GM21717 (cell line): ENCODE results near the gene CDH23.

ENCODE experiments used
- ATAC-seq: cut with Tn5 transposase; IDR thresholded peaks from one replicate; pipeline ENCODE4 v1.9.1; 2021; ENCODE audit warnings: mild to moderate bottlenecking, moderate library complexity; ENCODE audit not compliant: unreplicated experiment

The CDH23 gene

GRCh38 chr10:71817831-71818655 is 421.3 kb downstream of the CDH23 start:
- no peak for ATAC-seq

DNA sequence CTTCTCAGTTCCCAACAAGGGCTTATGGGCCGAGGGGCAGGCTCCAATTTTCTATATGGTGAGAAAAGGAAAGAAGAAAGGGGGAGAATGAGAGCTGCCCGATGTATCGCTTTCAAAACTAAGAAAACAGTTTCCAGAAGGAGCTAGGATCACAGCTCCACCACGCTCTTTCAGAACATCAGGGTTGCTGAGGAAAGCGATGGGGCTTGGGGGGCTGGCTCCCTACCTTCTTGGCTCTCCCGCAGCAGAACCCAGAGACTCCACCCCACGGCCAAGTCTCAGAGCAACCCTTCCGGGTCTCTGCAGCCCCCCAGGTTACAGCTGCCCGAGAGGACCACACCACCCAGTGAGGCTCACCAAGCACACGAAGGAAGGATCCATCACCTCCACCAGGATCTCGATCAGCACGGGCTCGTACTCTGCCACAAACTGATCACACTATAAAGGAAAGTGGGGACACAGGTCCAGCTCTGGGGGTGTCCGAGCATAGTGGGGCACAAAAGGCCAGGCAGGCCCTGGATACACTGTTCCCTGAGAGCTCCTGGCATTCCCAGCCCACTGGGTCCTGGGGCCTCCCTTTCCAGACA is 422.0 kb downstream of the CDH23 start:
- no peak for ATAC-seq

DNA sequence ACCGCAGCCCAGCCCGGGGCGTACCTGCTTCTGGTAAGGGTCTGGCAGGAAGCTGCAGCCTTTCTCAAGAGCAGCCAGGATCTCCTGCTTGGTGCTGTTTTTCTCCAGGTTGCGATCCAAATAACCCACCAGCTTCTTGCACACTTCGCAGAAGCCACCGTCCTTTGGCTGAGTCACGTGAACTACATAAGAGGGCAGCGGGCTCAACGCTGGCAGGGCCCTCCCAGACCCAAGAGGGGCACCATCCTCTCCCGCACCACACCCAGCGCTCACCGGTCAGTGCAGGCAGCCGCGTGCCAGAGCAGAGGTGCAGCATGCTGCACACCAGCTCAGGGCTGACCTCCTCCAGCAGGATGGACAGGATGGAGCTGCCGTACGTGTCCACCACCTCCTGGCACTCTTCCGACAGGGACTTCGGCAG is 422.7 kb downstream of the CDH23 start:
- no peak for ATAC-seq

- ATAC-seq: no peak
Observed at GRCh38 chr10:71819985-71820384, 423.3 kb downstream of the CDH23 start.

GRCh38 chr10:71820966-71821365 is 424.2 kb downstream of the CDH23 start:
- no peak for ATAC-seq

- ATAC-seq: no peak
Observed at GRCh38 chr10:71821909-71822763, 425.4 kb downstream of the CDH23 start.

DNA sequence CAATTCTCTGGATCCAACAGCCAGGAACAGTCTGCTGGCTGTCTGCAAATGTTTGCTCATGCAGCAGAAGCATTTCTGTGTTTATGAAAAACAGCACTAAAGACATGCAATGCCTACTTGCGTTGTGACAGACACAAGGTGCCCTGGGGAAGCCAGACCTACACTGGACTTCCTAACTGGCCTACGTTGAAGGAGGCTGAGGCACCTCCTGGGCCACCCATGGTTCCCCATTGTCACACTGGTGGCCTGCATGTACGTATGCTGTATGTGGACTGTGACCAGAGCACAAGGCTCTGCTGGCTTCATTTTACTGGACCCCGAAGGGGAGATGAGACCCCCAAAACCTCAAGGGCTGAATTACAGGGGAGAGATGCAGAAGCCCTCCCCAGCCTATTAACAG is 426.6 kb downstream of the CDH23 start:
- no peak for ATAC-seq

DNA sequence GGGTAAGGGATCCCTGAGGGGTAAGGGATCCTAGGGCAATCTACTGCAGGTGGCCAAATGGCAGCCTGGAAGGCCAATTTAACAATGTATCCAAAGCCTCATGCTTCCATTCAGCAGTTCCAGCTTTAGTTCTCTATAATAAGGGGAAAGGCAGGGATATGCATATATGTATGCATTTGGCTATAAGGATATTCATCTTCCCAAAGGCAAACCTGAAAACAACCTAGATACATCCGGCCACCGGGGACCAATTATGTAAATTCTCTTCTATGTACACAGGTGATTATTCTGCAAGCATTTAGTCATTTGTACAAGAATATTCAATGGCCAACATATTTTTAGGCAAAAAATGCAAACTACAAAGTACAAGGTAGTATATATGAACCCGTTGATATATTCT is 427.6 kb downstream of the CDH23 start:
- ATAC-seq: no peak

DNA sequence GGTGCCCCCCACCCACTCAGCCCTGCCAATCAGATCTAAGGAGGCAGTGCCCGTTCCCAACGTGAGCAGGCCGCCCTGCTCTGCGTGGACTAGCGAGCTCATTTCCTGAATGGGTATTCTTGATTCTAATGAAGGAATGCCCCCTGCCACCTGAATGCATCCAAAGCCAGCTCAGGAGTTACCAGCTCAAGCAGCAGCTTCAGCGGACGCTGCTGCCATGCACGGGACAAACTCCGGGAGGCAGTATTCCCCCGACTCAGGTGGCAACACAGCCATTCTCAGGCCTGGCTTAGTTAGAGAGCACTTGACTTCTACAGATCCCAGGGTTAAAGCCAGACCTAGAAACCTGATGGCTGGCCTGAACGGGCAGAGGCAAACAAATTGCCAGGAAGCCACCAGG is 428.5 kb downstream of the CDH23 start:
- ATAC-seq: no peak

DNA sequence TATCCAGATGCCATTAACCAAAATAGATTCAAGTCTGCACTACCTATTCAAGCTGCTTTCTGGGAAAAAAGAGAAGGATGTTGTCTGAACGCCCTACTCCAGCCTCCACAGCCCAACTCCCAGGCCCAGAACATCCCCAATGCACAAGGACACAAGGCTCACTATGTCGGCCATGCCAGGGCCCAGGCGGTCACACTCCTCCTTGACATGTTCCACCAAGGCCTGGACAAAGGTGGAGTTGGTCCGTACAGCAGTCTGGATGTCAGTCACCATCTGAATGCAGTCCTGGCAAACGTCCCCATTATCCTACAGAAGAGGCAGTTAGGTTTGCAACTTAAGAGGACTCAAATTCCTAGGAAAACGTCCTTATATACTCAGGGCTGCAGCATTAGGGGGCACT is 431.1 kb downstream of the CDH23 start:
- ATAC-seq: no peak

- ATAC-seq: no peak
Observed at GRCh38 chr10:71828702-71829101, 432.0 kb downstream of the CDH23 start.

DNA sequence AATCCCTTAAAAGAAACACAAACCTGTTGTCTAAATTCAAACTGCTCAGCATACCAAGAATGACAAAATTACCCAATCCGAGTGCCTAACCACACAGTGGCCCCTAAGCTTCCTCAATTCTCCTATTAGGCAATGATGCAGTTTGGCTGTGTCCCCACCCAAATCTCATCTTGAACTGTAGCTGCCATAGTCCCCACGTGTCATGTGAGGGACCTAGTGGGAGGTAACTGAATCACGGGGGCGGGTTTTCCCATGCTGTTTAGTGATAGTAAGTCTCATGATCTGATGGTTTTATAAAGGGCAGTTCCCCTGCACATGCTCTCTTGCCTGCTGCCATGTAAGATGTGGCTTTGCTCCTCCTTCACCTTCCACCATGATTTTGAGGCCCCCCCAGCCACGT is 432.5 kb downstream of the CDH23 start:
- ATAC-seq: no peak

DNA sequence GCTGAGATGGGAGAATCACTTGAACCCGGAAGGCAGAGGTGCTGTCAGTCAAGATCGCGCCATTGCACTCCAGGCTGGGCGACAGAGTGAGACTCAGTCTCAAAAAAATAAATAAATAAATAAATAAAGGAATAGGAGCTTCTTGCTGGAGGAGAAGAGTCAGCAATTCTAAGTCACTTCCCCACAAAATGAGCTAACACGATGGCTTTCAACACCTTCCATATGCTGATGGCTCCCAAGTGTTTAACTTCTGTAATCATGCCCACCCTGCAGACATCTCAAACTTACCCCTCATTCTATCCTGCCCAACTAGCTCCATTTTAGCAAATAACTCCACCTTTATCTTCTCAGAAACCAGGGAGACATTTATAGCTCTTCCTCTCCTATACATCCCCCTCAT is 433.2 kb downstream of the CDH23 start:
- no peak for ATAC-seq

DNA sequence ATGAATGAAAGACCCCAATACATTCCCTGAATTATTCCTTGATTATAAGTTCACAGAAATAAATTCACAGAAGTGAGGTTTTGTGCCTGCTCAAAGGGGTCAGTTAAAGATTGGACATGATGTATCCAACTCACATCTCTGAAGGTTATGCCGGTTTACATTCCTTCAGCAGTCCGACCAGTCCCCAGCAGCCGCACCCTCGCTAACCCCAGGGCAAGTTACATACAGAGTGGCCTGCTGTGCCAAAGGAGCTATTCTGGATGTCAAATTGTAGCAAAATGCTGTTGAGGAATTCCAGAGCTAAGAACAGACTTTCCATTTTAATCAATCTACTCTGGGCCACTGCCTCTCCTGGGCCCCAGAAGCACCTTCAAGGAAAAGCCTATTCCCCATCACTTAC is 434.0 kb downstream of the CDH23 start:
- no peak for ATAC-seq

DNA sequence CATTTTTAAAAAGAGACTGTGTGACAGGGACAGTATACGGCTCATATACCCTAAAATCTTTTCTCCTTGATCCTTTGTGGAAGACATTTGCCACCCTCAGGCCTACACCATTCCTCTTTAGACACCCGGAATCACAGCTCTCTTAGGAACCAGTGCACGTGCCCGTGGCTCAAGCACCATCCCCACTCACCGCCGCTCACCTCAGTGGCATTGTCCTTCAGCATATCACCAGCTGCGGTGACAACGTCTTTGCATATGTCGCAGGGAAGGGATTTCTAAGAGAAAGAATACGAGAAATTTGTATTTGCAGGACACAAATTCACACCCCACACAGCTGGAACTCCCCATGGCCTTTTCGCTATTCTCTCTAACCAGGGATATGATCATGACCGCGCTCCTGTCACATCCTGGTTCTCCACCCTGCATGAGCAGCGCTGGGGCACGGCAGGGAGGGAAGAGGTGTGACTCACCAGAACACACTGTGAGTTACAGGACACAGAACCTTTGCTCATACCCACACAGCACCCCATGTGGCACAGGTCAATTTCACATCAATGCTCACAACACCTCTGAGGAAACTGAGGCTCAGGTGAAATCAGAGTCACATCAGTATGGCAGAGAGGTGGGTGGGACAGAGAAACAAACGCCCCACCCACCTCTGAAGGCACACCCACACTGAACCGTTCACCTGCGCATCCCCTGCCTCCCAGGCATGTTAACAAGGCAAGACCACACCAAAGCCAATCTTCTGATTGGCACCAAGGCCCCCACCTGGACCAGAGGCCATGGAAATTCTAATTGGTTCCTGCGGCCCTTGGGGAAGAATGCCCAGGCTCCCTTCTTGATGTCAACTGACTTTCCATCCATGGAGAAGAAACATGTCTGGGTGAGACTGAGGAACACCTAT is 435.2 kb downstream of the CDH23 start:
- no peak for ATAC-seq

DNA sequence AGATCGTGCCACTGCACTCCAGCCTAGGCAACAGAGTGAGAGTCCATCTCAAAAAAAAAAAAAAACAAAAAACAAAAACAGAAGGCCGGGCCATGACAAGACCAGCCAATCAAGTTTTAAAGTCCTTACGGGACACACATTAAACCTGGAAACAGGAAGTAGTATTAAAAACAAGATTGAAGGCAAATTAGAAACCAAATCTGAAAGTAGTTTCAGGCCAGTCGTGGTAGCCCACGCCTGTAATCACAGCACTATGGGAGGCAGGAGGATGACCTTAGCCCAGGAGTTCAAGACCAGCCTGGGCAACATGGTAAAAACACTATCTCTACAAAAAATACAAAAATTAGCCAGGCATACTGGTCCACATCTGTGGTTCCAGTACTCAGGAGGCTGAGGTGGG is 436.2 kb downstream of the CDH23 start:
- no peak for ATAC-seq

DNA sequence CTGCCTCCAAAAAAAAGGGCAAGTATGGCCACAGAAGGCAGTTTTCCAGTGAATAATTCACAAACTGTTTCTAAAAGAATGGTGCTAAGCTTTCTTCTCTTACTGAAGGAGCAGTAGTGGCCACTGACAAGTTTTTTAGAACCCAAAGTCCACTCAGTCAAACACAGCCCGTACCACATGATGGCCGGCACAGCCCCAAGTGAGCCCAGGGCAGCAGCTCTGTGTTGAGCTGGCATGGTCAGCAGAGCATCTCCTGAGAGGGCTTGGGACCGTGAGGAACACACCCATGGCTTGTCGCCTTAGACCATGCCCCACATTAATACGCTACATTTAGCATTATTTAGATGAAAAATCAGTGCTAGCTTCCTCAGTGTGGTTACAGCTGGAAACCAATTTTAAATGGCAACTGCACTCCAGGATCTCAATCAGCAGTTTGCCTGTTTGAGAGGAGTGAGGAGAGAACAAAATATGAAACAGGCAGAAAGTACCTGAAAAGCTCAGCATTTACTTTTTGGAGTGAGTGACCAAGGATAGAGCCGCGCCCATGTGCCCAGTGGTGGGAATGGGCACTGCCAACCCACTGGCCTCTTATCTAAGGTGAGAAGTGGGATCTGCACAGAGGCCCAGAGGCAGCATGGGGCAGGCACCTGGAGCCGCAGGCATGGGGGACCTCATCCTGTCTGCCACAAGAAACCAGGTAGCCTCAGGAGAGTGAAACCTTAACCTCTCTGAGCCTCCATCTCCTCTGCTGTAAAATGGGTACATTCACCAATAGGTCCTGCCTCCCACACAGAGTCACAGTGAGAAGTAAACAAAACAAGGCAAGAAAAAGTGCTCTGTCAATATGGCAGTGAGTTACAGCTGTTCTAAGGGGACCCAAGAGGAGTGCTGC is 437.0 kb downstream of the CDH23 start:
- ATAC-seq: no peak

DNA sequence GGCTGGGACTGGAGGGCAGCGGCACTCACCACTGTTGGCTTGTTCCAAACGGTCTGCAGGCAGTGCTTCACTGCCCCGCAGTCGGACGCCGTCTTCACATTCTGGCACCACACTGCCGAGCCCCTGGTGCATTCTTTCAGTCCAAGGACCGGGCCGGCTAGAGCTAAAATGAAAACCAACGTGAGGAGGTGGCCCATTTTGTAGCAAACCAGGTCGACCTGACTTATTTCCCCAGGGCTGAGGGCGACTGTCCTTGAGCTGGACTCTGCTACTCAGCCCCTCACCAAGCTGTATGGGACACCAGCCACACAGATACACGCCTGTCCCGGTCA is 437.6 kb downstream of the CDH23 start:
- no peak for ATAC-seq

DNA sequence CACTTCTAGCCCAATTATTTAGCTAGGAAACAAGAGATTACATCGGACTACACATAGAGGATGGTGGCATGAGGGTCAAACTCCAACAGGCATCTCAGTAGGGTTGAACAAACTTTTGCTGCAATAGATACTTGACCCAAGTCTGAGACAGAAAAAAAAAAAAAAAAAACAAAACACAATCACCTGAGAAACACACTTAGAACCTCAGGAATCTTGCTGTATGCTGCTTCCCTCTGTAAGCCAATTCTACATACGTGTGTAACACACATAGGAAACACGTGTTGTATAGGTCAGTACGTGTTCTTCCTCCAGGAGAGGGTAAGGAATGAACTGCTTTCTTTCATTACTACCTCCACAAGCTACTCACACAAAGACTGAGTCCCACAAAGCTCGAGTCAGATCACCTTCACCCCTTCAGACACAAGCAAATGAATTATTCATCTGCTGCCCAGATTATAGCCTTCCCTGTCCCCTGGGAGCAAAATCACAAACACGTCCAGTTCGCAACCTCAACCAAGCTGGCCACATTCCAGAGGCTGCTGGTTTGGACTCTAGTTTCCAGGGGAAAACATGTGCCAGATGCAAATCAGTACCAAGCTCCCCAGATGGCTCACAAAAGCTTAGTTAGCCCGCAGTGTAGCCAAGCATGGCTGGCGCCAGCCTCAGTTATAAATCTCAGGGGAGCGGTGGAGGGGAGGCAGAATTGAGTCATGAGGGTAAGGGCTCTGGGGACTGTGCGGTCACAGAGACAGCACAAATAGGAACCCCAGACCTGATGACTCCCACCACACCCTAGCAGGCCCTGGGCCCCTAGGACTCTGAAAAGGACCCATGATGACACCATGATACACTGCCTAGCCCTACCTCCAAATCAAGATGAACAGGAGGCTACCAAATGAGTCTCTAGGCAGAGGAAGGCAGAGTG is 439.2 kb downstream of the CDH23 start:
- peak; percentile 82 for ATAC-seq
